ENCODE data around the gene EIPR1.

DNA sequence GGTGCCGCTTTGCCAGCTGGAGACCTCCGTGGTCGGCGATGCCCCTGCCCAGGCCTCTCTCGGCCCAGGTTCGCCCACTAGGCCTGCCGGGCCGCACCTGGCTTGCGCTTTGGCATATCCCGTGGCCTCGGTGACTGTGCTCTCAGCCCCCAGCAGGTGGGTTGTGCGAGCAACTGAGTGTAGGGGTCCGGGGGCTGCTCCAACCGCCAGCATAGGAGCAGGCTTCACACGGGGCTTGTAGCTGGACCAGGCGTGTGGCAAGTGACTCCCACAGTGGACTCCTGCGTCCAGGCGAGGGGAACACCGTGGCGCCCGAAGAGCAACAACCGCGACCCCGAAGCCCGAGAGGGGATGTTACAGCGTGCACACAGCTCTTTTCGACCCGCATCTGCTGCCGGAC lies 11.6 kb upstream of the EIPR1 start:
- no peak for TF ChIP-seq RFX5 (IDR thresholded peaks at IDR 0.05)
- TF ChIP-seq HDAC2 (IDR thresholded peaks at IDR 0.05), result no peak
- TF ChIP-seq KDM1A (IDR thresholded peaks at IDR 0.05; ENCODE audit: low read depth), result no peak
- TF ChIP-seq, protein P1, sequence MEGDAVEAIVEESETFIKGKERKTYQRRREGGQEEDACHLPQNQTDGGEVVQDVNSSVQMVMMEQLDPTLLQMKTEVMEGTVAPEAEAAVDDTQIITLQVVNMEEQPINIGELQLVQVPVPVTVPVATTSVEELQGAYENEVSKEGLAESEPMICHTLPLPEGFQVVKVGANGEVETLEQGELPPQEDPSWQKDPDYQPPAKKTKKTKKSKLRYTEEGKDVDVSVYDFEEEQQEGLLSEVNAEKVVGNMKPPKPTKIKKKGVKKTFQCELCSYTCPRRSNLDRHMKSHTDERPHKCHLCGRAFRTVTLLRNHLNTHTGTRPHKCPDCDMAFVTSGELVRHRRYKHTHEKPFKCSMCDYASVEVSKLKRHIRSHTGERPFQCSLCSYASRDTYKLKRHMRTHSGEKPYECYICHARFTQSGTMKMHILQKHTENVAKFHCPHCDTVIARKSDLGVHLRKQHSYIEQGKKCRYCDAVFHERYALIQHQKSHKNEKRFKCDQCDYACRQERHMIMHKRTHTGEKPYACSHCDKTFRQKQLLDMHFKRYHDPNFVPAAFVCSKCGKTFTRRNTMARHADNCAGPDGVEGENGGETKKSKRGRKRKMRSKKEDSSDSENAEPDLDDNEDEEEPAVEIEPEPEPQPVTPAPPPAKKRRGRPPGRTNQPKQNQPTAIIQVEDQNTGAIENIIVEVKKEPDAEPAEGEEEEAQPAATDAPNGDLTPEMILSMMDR (IDR thresholded peaks at IDR 0.05), result no peak
- TF ChIP-seq E2F6 (IDR thresholded peaks at IDR 0.05; ENCODE audit: borderline replicate concordance, low read depth), result no peak
